AG09319 (cell line): Measurements from ENCODE around the gene TMEM271.

Experiments
- DNase-seq: peaks from one replicate; pipeline ENCODE4 v3.0.0-alpha.2; 2010; ENCODE audit warnings: low read depth; ENCODE audit errors: extremely low read depth
- TF ChIP-seq, protein P1 (sequence below): IDR thresholded peaks from 2 replicates; pipeline ENCODE4 v1.5.1; 2011; ENCODE audit warnings: low read depth, mild to moderate bottlenecking, inconsistent platforms, low read length, moderate library complexity

TMEM271 gene

DNA sequence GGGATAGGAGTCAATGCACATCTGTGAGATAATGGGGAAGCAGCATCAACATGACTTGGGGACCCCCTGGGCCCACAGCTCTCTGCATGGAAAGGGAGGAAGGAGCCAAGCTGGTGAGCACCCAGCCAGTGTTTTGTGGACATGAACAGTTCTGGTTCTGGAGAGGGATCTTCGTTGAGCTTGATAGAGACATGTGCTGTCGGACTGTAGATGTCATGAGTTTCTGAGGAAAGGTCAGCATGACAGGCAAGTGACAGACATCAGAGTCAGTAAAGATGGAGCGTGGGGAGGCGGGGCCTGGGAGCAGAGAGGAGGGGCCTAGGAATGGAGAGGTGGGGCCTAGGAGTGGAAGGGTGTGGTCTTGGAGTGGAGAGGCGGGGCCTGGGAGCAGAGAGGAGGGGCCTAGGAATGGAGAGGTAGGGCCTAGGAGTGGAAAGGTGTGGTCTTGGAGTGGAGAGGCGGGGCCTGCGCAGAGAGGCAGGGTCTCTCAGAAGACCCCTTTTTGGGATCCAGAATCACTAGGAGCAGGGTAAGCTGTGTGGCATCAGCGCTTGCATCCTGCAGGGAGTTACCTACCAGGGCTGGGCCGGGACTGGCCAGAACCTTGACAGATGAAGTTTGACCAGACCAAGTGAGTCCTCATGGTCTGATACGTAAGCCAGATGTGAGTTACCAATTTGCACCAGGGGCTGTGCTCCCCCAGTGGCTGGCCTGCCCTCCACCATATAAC lies 43.3 kb downstream of the TMEM271 start:
- TF ChIP-seq, protein P1, sequence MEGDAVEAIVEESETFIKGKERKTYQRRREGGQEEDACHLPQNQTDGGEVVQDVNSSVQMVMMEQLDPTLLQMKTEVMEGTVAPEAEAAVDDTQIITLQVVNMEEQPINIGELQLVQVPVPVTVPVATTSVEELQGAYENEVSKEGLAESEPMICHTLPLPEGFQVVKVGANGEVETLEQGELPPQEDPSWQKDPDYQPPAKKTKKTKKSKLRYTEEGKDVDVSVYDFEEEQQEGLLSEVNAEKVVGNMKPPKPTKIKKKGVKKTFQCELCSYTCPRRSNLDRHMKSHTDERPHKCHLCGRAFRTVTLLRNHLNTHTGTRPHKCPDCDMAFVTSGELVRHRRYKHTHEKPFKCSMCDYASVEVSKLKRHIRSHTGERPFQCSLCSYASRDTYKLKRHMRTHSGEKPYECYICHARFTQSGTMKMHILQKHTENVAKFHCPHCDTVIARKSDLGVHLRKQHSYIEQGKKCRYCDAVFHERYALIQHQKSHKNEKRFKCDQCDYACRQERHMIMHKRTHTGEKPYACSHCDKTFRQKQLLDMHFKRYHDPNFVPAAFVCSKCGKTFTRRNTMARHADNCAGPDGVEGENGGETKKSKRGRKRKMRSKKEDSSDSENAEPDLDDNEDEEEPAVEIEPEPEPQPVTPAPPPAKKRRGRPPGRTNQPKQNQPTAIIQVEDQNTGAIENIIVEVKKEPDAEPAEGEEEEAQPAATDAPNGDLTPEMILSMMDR = no peak
- DNase-seq = no peak

DNA sequence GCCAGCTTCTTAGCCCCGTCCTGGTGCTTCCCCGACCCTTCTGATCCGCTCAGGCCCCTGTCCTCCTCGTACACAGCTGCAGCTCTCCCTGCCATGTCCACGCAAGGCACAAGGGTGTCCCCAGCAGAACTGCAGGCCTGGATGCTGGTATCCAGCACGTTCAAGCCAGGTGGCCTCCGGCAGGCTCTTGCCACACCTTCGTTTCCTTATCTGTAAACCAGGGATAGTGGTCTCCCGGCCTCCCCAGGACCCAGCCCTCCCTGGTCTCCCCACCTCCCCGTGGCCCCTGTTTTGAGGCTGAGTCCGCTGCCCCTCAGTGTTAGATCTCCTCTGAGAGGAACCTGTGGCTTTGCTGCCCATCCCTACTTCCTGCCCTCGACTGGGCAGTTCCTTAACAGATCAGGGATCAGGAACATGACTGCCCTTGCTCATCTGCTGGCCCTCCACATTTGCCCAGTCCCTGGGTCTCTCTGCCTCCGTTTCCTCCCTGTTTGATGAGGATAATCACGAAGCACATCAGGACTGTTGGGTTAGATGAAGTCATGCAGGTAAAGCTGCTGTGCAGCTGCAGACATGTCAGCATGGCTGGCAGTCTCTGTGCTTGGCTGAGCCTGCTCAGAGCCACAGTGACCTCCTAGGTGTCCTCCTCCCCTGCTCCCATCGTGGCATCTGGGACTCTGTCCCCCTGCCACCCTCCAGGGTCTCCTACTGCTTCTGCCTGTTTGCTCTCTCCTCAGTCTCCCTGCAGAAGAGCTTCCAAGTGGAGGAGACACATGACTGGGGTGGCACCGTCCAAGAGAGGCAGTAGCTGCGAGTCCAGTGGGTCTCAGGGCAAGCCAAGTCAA lies 44.2 kb downstream of the TMEM271 start:
- TF ChIP-seq, protein P1 = no peak
- no peak for DNase-seq

- TF ChIP-seq, protein P1 = no peak
- DNase-seq = no peak
These were observed 45.0 kb downstream of the TMEM271 start for GRCh38 chr4:531076-531475.

- TF ChIP-seq, protein P1 = no peak
- no peak for DNase-seq
These were observed 45.9 kb downstream of the TMEM271 start for GRCh38 chr4:530017-530781.

- DNase-seq = no peak
- TF ChIP-seq, protein P1 = no peak
These were observed 46.5 kb downstream of the TMEM271 start for GRCh38 chr4:529563-529962.

- DNase-seq = no peak
- TF ChIP-seq, protein P1 = no peak
These were observed 47.3 kb downstream of the TMEM271 start for GRCh38 chr4:528835-529234.
